Ishikawa (cell line): ENCODE data around the gene DUSP7.

Experiments
- CEBPB ChIP-seq: IDR thresholded peaks from 2 replicates; pipeline ENCODE4 v1.6.1; 2012
- EGR1 ChIP-seq: IDR thresholded peaks from 2 replicates; pipeline ENCODE4 v1.6.1; 2012
- EP300 ChIP-seq: IDR thresholded peaks from 2 replicates; pipeline ENCODE4 v1.6.1; 2012; ENCODE audit warnings: borderline replicate concordance
- REST ChIP-seq: IDR thresholded peaks from 2 replicates; pipeline ENCODE4 v1.6.1; 2012; ENCODE audit warnings: low read depth, mild to moderate bottlenecking
- TEAD4 ChIP-seq: IDR thresholded peaks from 2 replicates; pipeline ENCODE4 v1.6.1; 2012
- YY1 ChIP-seq: IDR thresholded peaks from 2 replicates; pipeline ENCODE4 v1.6.1; 2012; ENCODE audit warnings: low read depth
- TF ChIP-seq, protein P1 (sequence below): IDR thresholded peaks from 2 replicates; pipeline ENCODE4 v1.6.1; 2012

DNA sequence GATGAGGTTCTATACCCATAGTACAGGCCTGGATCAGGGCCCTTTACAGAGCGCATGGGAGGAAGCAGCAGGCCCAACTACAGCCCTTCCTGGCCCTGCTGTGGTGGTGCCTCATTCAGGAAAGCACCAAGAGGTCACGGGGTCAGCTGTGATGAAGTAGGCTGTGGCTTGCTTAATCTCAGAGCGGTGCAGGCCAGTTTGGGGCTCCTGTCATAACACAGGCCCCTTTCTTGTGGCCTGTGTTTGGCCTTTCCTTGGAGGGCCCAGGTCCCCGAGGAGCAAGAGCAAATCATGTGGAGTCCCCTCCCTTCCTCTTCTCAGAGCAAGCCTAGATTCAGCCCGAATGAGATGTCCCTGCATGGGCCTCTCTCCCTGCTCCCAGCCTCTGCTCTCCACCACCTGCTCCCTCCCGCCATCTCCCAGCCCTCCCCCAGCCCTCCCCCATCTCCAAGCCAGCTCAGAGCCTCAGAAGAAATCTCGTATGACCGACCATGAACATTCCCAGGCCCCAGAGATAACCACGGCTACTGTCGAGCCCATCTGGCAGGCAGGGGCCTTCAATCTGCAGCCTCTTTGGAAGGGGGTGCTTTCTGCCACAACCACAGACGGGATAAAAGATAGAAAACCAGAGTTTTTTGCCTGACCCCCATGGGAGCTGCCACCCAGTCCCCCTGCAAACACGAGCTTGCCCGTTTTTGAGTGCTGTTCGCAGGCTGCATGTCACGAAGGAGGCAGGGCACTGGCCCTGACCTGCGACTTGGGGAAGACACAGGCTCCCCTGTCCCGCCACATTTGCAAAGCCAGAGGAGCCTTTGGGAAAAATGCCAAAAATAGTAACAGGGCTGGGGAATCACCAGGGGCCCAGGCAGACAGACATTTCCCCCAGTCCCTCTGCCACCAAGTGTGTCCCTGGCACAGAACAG lies 32.3 kb upstream of the DUSP7 start:
- TF ChIP-seq YY1 (no peak), CEBPB (no peak), EP300 (no peak), TEAD4 (no peak), REST (no peak), EGR1 (no peak)
- TF ChIP-seq, protein P1, sequence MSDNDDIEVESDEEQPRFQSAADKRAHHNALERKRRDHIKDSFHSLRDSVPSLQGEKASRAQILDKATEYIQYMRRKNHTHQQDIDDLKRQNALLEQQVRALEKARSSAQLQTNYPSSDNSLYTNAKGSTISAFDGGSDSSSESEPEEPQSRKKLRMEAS: no peak
